Measurements from ENCODE around the gene CORO2A. TPM values are rescaled to one million over a fixed set of nuclear protein-coding genes. Genes with fewer than 3 reads are reported as not detected.

The CORO2A gene
- total and polyA plus RNA-seq, 9 donors: 0.13 to 3.7 (median 1.2) TPM

GRCh38 chr9:98180996-98181395, 11.4 kb downstream of the CORO2A start:
- Histone ChIP-seq H3K9me3 (no peaks in the 10 kb centered on the region), H3K4me1 (ENCODE audit: insufficient read depth) (no peaks in the 10 kb centered on the region), H3K27ac (no peak overlapping the region), H3K36me3 (no peaks in the 10 kb centered on the region), H3K4me3 (no peak overlapping the region), H3K27me3 (no peaks in the 10 kb centered on the region)
- DNase-seq: no peak
- intact Hi-C loops (cut with DNase I): no loop called here
- WGBS, 3 donors: 96 to 100% (median 96%) methylated on average over 6 of the region's 6 CpGs
- no peak for TF ChIP-seq POLR2A (IDR thresholded peaks at IDR 0.05)

GRCh38 chr9:98178874-98179850, 13.3 kb downstream of the CORO2A start:
- intact Hi-C loops (cut with DNase I): no loop called here
- TF ChIP-seq POLR2A (IDR thresholded peaks at IDR 0.05) (no peak), CTCF (IDR thresholded peaks at IDR 0.05) (no peak), EP300 (IDR thresholded peaks at IDR 0.05) (no peak)
- no peak overlapping the region for H3K27ac ChIP-seq
- no peaks in the 10 kb centered on the region for H3K27me3 ChIP-seq
- no peak overlapping the region for H3K4me3 ChIP-seq
- H3K9me3 ChIP-seq: no peaks in the 10 kb centered on the region
- DNase-seq: no peak
- H3K36me3 ChIP-seq: no peaks in the 10 kb centered on the region
- 89 to 90% (median 89%) methylated on average over 16 of the region's 16 CpGs for WGBS, 3 donors
- H3K4me1 ChIP-seq (ENCODE audit: insufficient read depth): no peaks in the 10 kb centered on the region

GRCh38 chr9:98176391-98177259, 15.8 kb downstream of the CORO2A start:
- no peak overlapping the region for H3K4me3 ChIP-seq
- TF ChIP-seq POLR2A (IDR thresholded peaks at IDR 0.05): no peak
- TF ChIP-seq CTCF (IDR thresholded peaks at IDR 0.05): no peak
- no peak for TF ChIP-seq EP300 (IDR thresholded peaks at IDR 0.05)
- 68 to 75% (median 72%) methylated on average over 9 of the region's 9 CpGs for WGBS, 3 donors
- H3K4me1 ChIP-seq (ENCODE audit: insufficient read depth): no peaks in the 10 kb centered on the region
- no peak overlapping the region for H3K27ac ChIP-seq
- intact Hi-C loops (cut with DNase I): no loop called here
- no peak for DNase-seq
- no peaks in the 10 kb centered on the region for H3K9me3 ChIP-seq
- H3K36me3 ChIP-seq: no peaks in the 10 kb centered on the region
- H3K27me3 ChIP-seq: no peaks in the 10 kb centered on the region

- TF ChIP-seq EP300 (IDR thresholded peaks at IDR 0.05) (no peak), POLR2A (IDR thresholded peaks at IDR 0.05) (no peak), CTCF (IDR thresholded peaks at IDR 0.05) (no peak)
- no peaks in the 10 kb centered on the region for H3K4me1 ChIP-seq (ENCODE audit: insufficient read depth)
- H3K27ac ChIP-seq: no peak overlapping the region
- intact Hi-C loops (cut with DNase I): no loop called here
- 80 to 87% (median 87%) methylated on average over 3 of the region's 3 CpGs for WGBS, 3 donors
- H3K9me3 ChIP-seq: no peaks in the 10 kb centered on the region
- H3K36me3 ChIP-seq: no peaks in the 10 kb centered on the region
- no peak for DNase-seq
- H3K27me3 ChIP-seq: no peaks in the 10 kb centered on the region
- H3K4me3 ChIP-seq: no peak overlapping the region
These were observed 16.7 kb downstream of the CORO2A start for GRCh38 chr9:98175762-98176161.

All from ovary (tissue), 9 donors.